Umbilical cord (tissue), 2 donors: Measurements from ENCODE around the gene MYO1D. TPM values are rescaled to one million over a fixed set of nuclear protein-coding genes. Genes with fewer than 3 reads are reported as not detected.
"Not testable (repeated sequence)": the region's sequence is repeated elsewhere in the genome, so short reads cannot be mapped to it uniquely, and the experiment has no call there.

ENCODE experiments used
- DNase-seq: peaks from one replicate; pipeline ENCODE4 v3.0.0-alpha.2; 2015; ENCODE audit warnings: low spot score
- total RNA-seq: library from RNA; depleted of rRNA; stranded (reverse); fragments of >200 nt; gene quantifications from one replicate; pipeline ENCODE4 v1.2.3, GENCODE V29; 2014; ENCODE audit warnings: low replicate concordance; ENCODE audit not compliant: insufficient read depth

Gene MYO1D
- total RNA-seq, 1 donor from 2014 or later, result 48.9 TPM

DNA sequence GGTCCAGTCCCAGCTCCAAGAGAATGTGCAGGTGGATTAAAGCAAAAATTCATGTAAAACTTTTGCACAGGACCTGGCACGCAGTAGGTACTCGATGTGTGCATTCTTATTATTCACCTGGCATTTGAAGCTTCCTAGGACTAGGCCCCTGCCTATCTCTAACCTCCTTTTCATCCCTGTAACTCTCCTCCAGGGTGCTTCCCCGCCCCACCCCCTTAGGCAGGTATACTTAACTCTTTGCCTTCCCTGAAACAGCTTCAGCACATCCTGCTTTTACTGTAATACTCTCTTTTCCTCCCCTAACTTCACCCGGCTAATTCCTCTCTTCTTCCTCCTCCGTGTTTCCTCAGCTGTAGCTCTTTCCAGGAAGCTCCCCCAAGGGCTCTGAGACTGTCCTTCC is 335.3 kb downstream of the MYO1D start:
- no peak for DNase-seq

DNA sequence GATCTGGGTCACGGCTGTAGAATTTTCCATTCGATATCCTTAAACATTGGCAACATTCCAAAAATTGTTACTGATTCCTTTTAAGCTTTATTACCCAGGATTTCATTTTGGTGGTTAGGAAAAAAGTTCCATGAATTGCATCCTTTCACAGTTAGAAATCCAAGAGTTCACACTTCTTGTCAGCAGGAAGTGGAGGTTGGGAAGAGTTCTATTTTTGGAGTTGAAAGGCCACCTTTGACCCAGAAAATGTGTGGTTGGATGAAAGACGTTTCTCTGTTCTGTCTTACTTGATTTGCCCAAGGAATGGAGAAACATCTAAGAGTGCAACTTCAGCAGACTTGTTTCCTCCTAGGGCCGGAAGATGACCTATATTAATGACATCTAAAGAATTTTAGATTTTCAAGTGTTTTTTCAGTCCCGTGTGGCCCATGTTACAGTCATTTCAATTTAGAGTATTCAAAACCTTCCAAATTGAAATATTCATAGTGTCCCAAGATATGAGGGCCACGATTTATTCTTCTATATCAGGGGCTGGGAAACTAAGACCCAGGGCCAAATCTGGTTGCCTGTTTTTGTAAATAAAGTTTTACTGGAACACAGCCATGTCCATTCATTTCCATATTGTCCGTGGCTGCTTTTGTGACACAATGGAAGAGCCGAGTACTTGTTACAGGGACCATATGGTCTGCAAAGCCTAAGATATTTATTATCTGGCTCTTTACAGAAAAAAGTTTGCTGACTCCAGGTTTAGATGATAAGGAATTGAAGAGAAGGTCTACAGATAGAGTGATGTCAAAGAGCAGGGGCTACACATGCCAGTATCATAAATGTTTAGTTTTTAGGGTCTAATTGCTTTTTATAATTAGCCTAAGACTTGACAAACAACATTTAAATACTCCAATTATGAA is 339.9 kb downstream of the MYO1D start:
- DNase-seq, result no peak

DNA sequence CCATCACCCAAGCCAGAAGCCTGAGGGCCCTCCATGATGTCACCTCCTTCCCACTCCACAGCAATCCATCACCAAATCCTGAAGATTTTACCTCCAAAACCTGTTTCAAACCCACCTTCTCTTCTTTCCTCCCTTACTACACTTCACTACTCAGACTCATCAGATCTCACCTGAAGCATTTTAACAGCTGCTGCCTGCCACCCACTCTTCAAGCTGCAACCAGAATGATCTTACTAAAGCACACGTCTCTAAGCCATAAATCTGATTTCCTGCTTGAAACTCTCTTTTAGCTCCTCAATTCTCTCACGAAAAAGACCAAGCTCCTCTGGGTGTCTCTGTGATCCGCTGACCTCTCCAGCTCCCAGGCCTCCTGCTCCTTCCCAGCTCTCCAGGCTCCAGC is 343.6 kb downstream of the MYO1D start:
- DNase-seq, result no peak

DNA sequence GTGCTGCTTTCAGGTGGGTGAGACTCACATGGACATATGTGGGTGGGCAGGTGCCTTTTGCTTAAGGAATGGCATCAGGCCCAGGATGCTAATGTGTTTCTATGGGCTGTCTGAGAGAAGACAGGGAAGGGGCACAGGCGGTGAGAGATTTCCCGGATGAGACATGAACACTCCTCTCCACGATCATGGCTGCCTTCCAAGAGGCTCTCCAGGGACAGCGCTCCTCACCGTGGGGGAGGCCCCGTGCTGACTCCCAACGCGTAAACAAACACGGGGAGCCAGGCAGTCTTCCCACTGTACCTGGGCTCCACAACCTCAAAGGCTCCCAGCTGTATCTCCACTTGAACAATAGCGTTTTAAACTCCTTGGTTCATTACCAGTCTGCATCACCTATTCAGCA is 347.3 kb downstream of the MYO1D start:
- no peak for DNase-seq

DNA sequence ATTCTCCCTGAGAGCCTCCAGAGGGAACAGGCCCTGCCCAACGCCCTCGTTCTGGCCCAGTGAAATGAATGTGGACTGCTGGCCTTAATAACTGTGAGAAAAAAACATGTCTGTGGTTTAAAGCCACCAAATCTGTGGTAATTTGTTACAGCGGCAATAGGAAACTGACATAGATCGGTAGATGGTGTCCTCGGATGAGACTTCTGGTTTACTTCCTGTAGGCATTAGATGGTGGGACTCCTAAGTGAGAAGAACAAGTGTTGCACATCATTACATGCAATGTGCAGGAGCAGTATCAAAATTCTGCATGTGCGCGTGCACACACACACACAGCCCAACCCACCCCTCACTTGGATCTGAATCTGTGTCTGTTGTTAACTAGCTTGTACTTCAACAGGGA is 348.1 kb downstream of the MYO1D start:
- DNase-seq, result no peak

DNA sequence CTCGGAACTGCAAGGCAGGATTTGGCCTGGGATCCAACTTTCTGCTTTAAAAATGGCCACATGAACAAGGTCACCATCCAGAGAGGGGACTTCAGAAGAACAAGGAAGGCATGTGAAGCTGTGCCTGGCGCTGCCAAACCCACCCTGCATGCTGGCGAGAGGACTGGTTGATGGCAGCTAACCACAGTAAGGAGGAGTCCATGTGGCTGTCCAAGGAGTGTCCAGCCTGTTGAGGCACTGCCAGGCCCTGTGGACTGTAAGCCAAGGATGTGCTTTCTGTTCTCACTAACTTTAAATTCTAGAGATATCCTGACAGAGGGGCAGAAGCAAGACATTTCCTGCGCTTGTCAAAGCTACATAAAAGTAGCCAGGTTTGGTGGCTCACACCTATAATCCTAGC is 349.8 kb downstream of the MYO1D start:
- no peak for DNase-seq

DNA sequence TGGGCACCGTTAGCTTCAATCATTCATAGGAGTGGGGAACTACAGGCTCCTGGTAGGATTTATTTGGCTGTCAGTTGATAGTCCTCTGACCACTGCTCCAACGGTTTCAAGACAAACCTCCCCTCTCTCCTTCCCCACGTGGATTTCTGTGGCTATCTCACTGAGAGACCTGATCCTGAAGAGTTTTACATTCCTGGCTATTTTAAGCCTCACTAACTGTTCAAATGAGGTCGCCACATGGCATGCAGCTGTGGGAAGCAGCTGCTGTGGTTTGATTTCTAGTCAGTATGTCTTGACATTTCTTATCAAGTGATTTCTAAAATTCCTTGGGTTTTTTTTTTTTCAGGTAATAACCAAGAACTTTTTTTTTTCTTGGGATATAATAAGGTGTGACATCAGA is 351.8 kb downstream of the MYO1D start:
- DNase-seq, result no peak

DNA sequence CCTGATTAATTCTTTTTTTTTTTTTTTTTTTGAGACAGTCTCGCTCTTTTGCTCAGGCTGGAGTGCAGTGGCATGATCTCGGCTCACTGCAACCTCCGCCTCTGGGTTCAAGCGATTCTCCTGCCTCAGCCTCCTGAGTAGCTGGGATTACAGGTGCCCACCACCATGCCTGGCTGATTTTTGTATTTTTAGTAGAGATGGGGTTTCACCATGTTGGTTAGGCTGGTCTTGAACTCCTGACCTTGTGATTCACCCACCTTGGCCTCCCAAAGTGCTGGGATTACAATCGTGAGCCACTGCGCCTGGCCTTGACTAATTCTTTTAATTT is 352.4 kb downstream of the MYO1D start:
- not testable (repeated sequence) for DNase-seq

DNA sequence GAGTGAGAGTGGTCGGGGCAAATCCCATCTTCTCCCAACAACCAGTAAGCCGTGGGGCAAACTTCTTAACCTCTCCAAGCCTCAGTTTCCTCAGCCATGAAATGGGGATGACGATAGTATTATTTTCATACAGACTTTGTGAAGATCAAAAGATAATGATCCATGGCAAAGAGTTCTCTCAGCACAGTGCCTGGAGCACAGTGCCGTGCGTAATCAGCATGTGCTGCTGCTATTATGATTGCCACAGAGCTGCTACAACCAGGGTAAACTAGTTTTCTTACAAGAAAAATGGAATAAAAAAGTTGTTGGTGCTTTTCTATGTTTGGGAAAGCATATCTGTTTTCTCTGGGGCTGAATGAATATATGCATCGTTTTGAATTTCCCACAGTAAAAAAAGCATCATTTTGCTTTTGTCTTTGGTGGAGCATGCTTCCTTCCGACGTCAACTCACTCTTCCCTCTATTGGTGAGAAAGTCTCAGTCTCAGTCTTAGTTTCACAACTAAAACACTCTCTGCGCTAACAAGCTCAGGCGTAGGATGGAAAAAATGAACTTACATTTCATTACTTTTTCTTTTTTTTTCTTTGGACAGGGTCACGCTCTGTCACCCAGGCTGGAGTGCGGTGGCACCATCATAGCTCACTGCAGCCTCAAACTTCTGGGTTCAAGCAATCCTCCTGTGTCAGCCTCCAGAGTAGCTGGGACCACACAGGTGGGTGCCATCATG is 352.9 kb downstream of the MYO1D start:
- no peak for DNase-seq

DNA sequence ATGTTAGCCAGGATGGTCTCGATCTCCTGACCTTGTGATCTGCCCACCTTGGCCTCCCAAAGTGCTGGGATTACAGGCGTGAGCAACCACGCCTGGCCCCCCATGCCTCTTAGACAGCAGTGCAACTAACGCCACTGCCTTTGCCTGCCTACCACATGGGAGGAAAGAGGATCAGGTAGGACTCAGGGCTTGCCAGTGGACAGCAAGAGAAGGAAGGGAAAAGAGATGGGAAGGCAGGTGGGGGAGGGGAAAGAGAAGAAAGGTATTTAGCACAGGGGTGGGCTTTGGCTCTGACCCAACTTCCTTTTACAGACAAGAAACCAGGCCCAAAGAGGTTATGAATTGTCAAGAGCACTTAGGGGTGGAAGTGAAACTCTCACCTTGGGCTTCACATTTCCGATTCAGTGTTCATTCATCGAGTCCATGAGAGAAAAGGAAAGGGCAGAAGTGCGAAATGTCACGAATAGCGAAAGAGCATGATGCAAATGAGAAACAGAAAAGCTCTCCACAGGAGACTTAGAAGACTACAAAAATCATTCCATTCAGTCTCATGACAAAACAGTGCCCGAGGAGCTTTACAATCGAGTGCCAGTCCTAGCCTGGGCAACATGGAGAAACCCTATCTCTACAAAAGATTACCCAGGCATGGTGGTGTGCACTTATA is 353.8 kb downstream of the MYO1D start:
- DNase-seq, result no peak

DNA sequence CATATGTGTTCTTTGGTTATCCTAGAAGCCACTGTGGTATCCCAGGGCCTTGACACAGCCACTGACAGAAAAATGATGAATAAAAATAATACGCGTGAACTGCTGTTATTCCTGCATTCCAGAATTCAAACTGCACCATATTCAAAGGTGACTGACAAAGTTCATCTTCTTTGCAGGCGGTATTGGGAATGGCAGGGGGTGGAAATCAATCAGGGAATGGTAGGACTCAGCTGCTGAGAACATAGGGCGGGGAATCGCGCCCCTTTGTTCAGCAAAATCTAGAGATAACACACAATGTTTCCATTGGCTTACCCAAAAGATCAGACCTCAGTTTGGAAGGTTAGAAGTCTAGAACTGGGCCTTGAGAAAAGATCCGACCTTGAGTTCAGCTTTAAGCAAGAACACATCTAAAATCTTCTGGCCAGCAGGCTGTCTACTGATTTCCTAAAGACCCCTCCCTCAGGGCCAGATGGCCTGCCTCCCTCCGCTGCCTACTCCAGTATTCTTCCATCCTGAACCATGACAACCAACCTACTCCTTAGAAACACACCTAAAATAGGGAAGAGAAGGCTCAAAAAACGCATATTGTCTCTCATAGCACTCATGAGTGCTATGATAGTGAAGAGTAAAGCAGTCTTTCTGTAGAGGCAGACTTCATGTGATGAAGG is 356.1 kb downstream of the MYO1D start:
- no peak for DNase-seq

DNA sequence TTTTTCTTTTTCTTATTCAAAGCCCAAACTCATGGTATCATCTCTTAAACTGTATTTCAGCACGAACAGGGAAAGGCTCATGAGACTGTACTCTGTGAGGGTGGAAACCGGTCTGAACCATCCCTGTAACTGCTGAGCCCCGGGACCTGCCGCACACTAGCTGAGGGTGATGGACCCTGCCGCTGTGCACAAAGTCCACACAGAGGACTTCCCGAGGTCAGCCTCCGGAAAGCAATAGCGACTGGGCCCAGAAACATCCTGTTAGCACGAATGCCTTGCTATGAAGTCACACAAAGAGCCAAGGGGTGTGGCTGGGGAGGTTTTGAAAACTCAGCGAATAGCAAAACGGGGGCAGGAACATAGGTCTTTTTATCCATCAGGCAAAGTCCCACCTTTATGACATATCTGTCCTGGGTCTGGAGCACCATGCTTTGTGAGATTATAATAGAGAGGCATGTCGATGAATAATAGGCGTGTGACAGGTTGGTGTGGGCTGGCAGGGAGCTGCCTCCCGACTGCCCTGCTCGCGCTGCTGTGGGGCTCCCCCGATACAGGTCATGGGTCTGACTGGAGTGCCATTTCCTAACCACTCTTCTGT is 356.7 kb downstream of the MYO1D start:
- DNase-seq, result no peak

DNA sequence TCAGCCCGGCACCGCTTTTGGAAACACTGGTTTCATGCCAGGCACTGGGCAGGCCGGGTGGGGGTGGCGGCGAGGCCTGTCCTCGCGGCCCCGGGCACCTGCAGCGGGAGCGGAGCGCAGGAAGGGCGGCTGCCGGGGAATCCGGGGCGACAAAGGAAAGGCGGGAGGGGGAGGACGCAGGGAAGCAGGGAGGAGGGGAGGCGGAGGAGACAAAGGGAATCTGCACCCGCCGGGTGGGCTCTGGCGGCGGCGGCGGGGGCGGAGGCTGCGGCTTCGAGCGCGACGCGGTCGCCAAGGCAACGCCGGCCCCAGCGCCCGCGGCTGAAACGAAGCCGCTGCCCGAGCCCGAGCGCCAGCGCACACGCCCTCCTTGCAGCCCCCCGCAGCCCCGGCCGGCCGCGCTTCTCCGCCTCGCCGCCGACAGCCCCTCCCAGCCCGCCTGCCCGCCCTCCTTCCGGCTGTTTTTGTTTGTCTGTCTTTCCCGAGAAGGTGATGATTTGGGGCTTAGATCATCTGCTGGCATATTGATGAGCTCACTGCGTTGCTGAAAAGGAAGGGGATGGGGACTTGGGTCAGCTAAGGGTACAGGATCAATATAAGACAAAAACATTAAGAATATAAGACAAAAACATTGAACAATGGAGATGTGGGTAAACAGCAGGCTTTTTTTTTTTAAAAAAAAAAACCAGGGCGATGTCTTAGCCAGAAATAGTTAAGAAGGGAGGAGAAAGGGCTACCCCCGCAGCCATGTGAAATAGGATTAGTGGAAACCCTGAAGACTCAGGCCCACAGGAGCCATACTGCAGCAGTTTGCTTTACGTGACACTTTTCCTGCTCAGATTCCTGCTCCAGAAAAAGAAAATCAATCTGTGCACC is 357.5 kb downstream of the MYO1D start:
- peak; percentile 13 for DNase-seq

DNA sequence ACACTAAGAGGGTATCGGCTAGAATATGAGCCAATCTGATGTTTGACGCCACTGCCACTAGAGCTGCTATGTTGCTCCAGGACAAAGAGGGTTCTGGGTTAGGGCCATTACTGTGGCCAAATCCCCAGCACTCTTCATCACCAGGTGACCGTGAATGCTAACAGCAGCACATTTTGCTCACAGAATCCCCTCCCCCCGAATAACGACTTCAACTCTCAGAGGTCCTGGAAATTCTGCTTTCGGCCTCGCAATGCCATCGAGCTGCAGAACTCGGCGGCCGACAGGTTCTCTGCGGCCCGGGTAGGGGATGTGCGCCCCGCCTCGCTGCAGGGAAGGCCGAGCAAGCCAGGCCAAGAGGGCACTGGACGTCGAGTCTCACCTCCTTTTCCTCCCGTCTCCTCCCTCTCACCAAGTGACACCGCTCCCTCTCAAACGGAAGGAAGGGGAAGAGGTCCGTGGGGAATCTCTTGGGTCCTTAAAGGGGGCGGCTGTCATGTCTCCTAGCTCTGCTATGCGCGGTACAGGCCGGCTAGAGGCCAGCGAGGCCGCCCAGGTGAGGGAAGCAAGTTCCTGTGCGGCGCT is 358.2 kb downstream of the MYO1D start:
- DNase-seq, result no peak

DNA sequence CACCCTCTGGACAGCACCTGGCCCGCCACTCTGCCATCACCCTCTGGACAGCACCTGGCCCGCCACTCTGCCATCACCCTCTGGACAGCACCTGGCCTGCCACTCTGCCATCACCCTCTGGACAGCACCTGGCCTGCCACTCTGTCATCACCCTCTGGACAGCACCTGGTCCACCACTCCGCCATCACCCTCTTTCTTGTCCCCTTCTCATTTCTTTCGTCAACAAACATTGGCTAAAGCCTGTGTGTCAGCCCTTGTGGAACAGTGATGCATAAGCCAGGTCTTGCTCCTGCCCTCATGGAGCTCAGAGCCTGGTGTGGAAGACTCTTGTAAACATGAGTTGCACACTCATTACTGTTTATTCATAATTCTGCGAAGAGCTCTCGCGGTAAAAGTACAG is 358.9 kb downstream of the MYO1D start:
- DNase-seq, result no peak

DNA sequence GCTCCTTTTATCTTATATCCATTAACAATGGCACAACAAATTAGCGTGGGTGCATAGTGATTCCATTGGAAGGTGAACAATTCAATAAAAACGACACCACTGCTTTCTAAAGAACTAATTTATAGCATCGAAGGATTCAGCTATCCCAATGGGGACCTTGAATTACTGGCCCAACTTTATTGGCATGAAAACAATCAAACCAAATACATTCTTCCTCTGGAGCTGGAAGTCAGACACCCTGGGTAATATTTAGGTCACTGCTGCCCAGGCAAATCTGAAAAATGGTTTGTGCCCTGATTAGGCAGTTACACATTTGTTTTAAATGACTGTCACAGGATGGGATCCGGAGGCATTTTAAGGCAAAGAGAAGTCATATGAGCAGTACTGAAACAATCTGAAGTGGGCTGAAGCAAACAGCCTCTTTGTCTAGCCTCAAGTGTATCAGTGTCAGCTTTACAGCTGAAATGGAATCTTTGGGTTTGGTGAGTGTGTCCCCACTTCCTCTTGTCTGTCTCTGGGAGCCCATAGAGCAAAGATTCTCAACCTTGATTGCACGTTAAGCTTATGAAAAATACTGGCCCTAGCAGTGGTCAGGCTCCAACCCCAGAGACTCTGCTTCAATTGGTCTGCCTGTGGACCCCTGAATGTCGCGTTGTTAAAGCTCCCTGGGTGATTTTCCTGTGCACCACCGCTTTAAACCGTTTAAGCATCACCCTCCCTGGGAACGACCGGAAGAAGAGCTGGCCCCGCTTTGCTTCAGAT is 359.8 kb downstream of the MYO1D start:
- DNase-seq, result no peak

DNA sequence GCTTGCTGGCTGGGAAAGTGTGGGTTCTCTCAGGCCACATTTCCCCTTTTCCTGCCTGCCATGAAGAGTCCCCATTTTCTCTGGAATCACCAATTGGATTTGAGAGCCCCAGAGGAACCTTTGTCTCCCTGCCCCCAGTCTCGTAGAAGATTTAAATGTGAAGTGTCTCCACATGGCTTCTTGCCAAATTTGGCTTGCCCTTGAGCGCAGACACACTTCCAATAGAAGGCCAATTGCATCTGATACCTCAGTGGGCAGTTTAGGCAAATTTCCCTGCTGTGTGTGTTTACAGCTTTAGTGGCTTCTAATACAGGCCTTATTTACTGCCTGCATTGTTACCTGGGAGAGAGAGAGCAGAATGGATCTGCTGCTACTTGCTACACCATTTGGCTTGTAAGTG is 360.5 kb downstream of the MYO1D start:
- no peak for DNase-seq

DNA sequence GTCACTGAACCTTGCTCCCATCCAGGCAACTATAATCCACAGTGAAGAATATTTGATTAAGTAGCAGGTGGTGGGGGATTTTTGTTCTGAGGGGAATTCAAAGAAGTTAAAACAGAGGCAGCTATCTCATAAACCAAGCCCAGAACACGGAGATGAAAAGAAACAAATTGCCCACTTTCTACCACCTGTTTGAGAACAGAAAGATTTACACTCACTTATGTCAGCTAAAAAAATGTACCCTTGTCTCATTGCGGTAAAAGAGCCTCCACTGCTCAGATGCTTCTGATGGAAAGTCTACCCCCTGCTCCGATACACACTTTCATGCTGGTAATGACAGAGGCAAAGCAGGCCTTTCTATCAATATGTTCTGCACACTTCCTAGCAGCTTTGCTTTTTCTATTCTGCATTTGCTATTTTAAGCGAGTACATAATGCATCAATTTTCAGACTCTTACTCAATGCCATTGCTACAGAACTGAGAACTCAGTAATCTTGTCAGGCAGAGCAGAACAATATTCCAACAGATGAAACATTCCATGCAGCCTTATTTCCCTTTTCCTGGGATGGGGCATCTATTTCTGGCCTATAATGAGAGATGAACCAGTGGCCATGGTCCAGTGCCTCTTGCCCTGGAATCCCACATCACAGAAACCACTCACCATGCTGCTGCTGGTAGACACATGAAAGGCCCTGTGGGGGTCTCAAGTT is 361.1 kb downstream of the MYO1D start:
- no peak for DNase-seq

DNA sequence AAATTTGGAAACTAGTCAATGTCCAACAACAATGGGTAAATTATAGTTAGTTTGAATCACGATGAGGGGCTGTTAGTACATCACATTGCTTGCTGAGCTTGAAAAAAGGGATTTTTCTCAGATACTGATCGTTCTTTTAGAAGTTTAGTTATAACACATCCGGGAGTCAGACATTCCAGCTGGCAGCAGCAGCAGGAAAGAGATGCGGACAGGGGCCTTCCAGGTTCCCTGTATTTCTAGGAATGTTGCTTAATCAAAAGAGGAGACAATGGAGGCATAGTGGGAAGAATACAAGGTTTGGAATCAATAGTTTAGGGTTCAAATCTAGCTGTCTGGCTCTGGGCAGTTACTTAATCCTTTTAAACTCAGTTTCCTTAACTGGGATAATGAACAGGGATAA is 362.3 kb downstream of the MYO1D start:
- DNase-seq, result no peak
